CD4-positive, alpha-beta T cell (primary cell): Measurements from ENCODE around the gene CCL15. TPM values are rescaled to one million over a fixed set of nuclear protein-coding genes. Genes with fewer than 3 reads are reported as not detected.

Experiments
- ATAC-seq: fragments of 200-7000 bp; cut with Tn5 transposase; one replicate; pipeline ENCODE4 v1.10.0; 2022; ENCODE audit warnings: mild to moderate bottlenecking; ENCODE audit not compliant: poor library complexity
- CTCF ChIA-PET: fragments of 350-600 bp; sonication (Branson Sonifier 250); formaldehyde crosslinking; loops from one replicate; lab custom pipeline; 2021; ENCODE audit warnings: antibody characterized with exemption, inconsistent platforms; lab: Charles Lee
- POLR2A ChIA-PET: fragments of 350-600 bp; sonication (Branson Sonifier 250); formaldehyde crosslinking; loops from one replicate; lab custom pipeline; 2021; ENCODE audit warnings: antibody characterized with exemption, inconsistent platforms; lab: Charles Lee
- DNase-seq, 14 experiments: peaks; one replicate each; pipeline ENCODE4 v3.0.0-alpha.2; 2013 to 2020; ENCODE audit warnings: mixed read lengths in 2 of 14
- H3K27ac ChIP-seq, 2 donors: one replicate each; pipeline versions ENCODE4 v1.5.1 to v1.7.0; 2013; ENCODE audit warnings: low read length in 2 of 2, low read depth in 1 of 2, mild to moderate bottlenecking in 1 of 2
- H3K27me3 ChIP-seq, 2 experiments: 1 replicate in 1 of 2; 2 replicates in 1 of 2; pipeline versions ENCODE4 v1.6.1 to v1.7.0; 2013; ENCODE audit warnings: low read length in 2 of 2, control low read depth in 1 of 2, mild to moderate bottlenecking in 1 of 2, moderate library complexity in 1 of 2; ENCODE audit not compliant: insufficient read depth in 2 of 2, control insufficient read depth in 1 of 2
- H3K36me3 ChIP-seq: one replicate; pipeline ENCODE4 v1.6.1; 2013; ENCODE audit warnings: low read length, control low read depth; ENCODE audit not compliant: insufficient read depth
- H3K4me1 ChIP-seq: one replicate; pipeline ENCODE4 v1.6.1; 2013; ENCODE audit warnings: low read length, control low read depth; ENCODE audit not compliant: insufficient read depth
- H3K4me3 ChIP-seq: one replicate; pipeline ENCODE4 v1.5.1; 2013; ENCODE audit warnings: mild to moderate bottlenecking, low read length, moderate library complexity
- H3K9me3 ChIP-seq, 2 experiments: 1 replicate in 1 of 2; 2 replicates in 1 of 2; pipeline versions ENCODE4 v1.6.1 to v1.7.0; 2013; ENCODE audit warnings: low read length in 2 of 2, mild to moderate bottlenecking in 2 of 2, control low read depth in 1 of 2, moderate library complexity in 1 of 2; ENCODE audit not compliant: control insufficient read depth in 1 of 2, insufficient read depth in 1 of 2
- H3K27ac Mint-ChIP-seq: one replicate; pipeline ENCODE4 v1.8.0; 2020; ENCODE audit warnings: mixed read lengths
- H3K27me3 Mint-ChIP-seq: one replicate; pipeline ENCODE4 v1.8.0; 2021; ENCODE audit warnings: mixed read lengths
- H3K36me3 Mint-ChIP-seq: one replicate; pipeline ENCODE4 v1.8.0; 2021; ENCODE audit warnings: low read depth, mixed read lengths
- H3K4me1 Mint-ChIP-seq: one replicate; pipeline ENCODE4 v1.8.0; 2021; ENCODE audit warnings: low read depth, mixed read lengths
- H3K4me3 Mint-ChIP-seq: one replicate; pipeline ENCODE4 v1.8.0; 2020; ENCODE audit warnings: mild to moderate bottlenecking, mixed read lengths
- H3K9me3 Mint-ChIP-seq: one replicate; pipeline ENCODE4 v1.8.0; 2020; ENCODE audit warnings: mixed read lengths
- CTCF ChIP-seq: fragments of 200-600 bp; IDR thresholded peaks from one replicate; pipeline ENCODE4 v1.8.0; 2022; ENCODE audit warnings: antibody characterized with exemption, mild to moderate bottlenecking
- intact Hi-C, 2 experiments: fragments of 100-400 bp; cut with DNase I in 1 of 2; cut with micrococcal nuclease in 1 of 2; formaldehyde crosslinking; loops; one replicate each; pipeline versions ENCODE4 v1.15.1 to v1.9.0; 2023 to 2025; cut with DNase I, micrococcal nuclease
- total RNA-seq, 174 experiments: library from RNA in 2 of 174; stranded (reverse) in 2 of 174; gene quantifications; one replicate each; pipeline ENCODE4 v1.2.3 and lab custom pipeline; 2021 to 2026

Gene CCL15
- total RNA-seq, 2 experiments from 2014 or later, result not detected

- no peak overlapping the region for H3K27ac Mint-ChIP-seq
- peaks cover 0 to 5% of the 10 kb centered on the region in 2 experiments for H3K27me3 ChIP-seq
- H3K4me3 ChIP-seq, result no peak overlapping the region
- H3K9me3 Mint-ChIP-seq, result no peaks in the 10 kb centered on the region
- no peak for TF ChIP-seq CTCF
- intact Hi-C loops, result no loop called here
- POLR2A ChIA-PET, result no interaction called here
- no peak overlapping the region for H3K27ac ChIP-seq
- DNase-seq, result no peak
- ATAC-seq, result no peak
- H3K4me1 Mint-ChIP-seq, result no peaks in the 10 kb centered on the region
- CTCF ChIA-PET, result no interaction called here
- H3K9me3 ChIP-seq, result peaks cover 5% of the 10 kb centered on the region in 2 experiments
- no peak overlapping the region for H3K4me3 Mint-ChIP-seq
- H3K36me3 ChIP-seq, result no peaks in the 10 kb centered on the region
- no peaks in the 10 kb centered on the region for H3K4me1 ChIP-seq
- no peaks in the 10 kb centered on the region for H3K27me3 Mint-ChIP-seq
- no peaks in the 10 kb centered on the region for H3K36me3 Mint-ChIP-seq
These were observed 13.2 kb downstream of the CCL15 start for GRCh38 chr17:35988164-35988563.

- Mint-ChIP-seq H3K27ac (no peak within 1 kb of the TSS), H3K36me3 (no peaks in the 10 kb centered on the region), H3K4me3 (no peak within 1 kb of the TSS), H3K27me3 (no peaks in the 10 kb centered on the region), H3K9me3 (no peaks in the 10 kb centered on the region), H3K4me1 (no peaks in the 10 kb centered on the region)
- intact Hi-C loops, result no loop called here
- ChIA-PET POLR2A (no interaction called here), CTCF (no interaction called here)
- Histone ChIP-seq H3K4me3 (no peak within 1 kb of the TSS), H3K9me3 (peaks cover 5% of the 10 kb centered on the region in 2 experiments), H3K27me3 (no peaks in the 10 kb centered on the region), H3K27ac (no peak within 1 kb of the TSS), H3K36me3 (no peaks in the 10 kb centered on the region), H3K4me1 (no peaks in the 10 kb centered on the region)
- DNase-seq (no peak), ATAC-seq (no peak)
- no peak for TF ChIP-seq CTCF
These were observed 14.7 kb downstream of the CCL15 start, which contains the start of gene CCL14 for GRCh38 chr17:35986643-35987042. TSS of gene CCL14 (minus strand) at chr17:35986729. CDS start at chr17:35986649, 80 bp downstream.

- intact Hi-C loops, result no loop called here
- ChIA-PET CTCF (no interaction called here), POLR2A (no interaction called here)
- no peak for DNase-seq
- H3K4me3 Mint-ChIP-seq, result no peak overlapping the region
- no peak overlapping the region for H3K27ac Mint-ChIP-seq
- no peak for ATAC-seq
- peaks cover 0 to 5% of the 10 kb centered on the region in 2 experiments for H3K9me3 ChIP-seq
- no peak overlapping the region for H3K4me3 ChIP-seq
- peaks cover 6% of the 10 kb centered on the region for H3K27me3 Mint-ChIP-seq
- no peaks in the 10 kb centered on the region for H3K9me3 Mint-ChIP-seq
- H3K4me1 ChIP-seq, result no peaks in the 10 kb centered on the region
- TF ChIP-seq CTCF, result no peak
- no peaks in the 10 kb centered on the region for H3K27me3 ChIP-seq
- H3K36me3 Mint-ChIP-seq, result no peaks in the 10 kb centered on the region
- H3K36me3 ChIP-seq, result no peaks in the 10 kb centered on the region
- no peak overlapping the region for H3K27ac ChIP-seq
- no peaks in the 10 kb centered on the region for H3K4me1 Mint-ChIP-seq
These were observed 17.2 kb downstream of the CCL15 start for GRCh38 chr17:35984140-35984539.
